T-helper 1 cell treated with Interleukin-12 subunit alpha and Interleukin-12 subunit beta and Interleukin-4 antibody, amounts not matched to agents 30 μg/mL and 1 μg/mL, for 36 hours (primary cell): ENCODE data around the gene MPHOSPH10.
"Not testable (repeated sequence)": the region's sequence is repeated elsewhere in the genome, so short reads cannot be mapped to it uniquely, and the experiment has no call there.

Experiments used
- H3K27ac Mint-ChIP-seq: one replicate; pipeline ENCODE4 v1.8.0; 2021; ENCODE audit warnings: mild to moderate bottlenecking, mixed read lengths
- H3K27me3 Mint-ChIP-seq: one replicate; pipeline ENCODE4 v1.8.0; 2021; ENCODE audit warnings: low read depth, mixed read lengths
- H3K36me3 Mint-ChIP-seq: one replicate; pipeline ENCODE4 v1.8.0; 2021; ENCODE audit warnings: low read depth, mixed read lengths
- H3K4me1 Mint-ChIP-seq: one replicate; pipeline ENCODE4 v1.8.0; 2021; ENCODE audit warnings: low read depth, mixed read lengths
- H3K4me3 Mint-ChIP-seq: one replicate; pipeline ENCODE4 v1.8.0; 2021; ENCODE audit warnings: mild to moderate bottlenecking, moderate library complexity, mixed read lengths
- H3K9me3 Mint-ChIP-seq: one replicate; pipeline ENCODE4 v1.8.0; 2021; ENCODE audit warnings: mixed read lengths

MPHOSPH10 gene

DNA sequence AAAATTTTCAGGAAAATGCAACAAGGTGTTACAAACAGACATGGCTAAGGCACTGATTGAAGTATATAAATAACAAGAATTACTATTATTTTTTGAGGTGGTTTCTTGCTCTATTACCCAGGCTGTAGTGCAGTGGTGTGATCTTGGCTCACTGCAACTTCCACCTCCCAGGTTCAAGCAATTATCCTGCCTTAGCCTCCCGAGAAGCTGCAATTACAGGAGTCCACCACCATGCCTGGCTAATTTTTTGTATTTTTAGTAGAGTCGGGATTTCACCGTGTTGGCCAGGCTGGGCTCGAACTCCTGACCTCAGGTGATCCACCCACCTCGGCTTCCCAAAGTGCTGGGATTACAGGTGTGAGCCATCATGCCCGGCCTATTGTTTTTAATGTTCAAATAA is 24.0 kb upstream of the MPHOSPH10 start:
- H3K27ac Mint-ChIP-seq, H3K27me3 Mint-ChIP-seq, H3K4me1 Mint-ChIP-seq: not testable (repeated sequence)

DNA sequence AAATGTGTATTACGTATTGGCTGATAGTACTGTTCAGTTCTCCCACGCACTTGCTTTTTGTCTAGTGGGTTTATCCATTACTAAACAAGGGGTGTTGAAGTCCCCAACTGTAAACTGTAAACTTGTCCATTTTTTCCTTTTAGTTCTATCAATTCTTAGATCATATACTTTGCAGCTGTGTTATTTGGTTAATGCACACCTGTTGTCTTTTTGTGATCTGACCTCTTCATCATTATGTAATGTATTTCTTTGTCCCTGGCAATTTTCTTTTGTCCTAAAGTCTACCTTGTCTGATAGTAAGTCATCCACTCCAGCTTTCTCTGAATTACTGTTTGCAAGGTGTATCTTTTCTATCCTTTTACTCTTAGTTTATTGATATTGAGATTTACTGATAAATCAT is 22.3 kb upstream of the MPHOSPH10 start:
- no peaks in the 10 kb centered on the region for H3K27me3 Mint-ChIP-seq
- H3K27ac Mint-ChIP-seq = no peak overlapping the region
- H3K36me3 Mint-ChIP-seq = peaks cover 9% of the 10 kb centered on the region
- no peak overlapping the region for H3K4me3 Mint-ChIP-seq
- peaks cover 6% of the 10 kb centered on the region for H3K4me1 Mint-ChIP-seq
- peaks cover 3% of the 10 kb centered on the region for H3K9me3 Mint-ChIP-seq

More for the DNA sequence above, 24.0 kb upstream of the MPHOSPH10 start:
- H3K4me3 Mint-ChIP-seq, H3K9me3 Mint-ChIP-seq, H3K36me3 Mint-ChIP-seq: not testable (repeated sequence)

DNA sequence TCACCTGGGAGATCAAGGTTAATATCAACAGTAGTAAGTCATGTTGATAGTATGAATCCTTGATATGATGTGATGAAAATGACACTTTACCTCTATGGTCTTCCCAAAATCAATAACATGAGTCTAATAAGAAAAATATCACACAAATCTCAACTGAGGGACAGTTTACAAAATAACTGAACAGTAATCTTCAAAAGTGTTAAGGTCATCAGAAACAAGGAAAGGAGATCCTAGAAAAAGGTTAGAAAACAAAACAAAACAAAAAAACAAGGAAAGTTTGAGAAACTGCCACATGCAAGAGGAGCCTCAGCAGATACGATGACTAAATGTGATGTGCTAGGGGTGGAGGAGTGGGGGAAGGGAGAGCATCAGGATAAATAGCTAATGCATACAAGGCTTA is 16.6 kb upstream of the MPHOSPH10 start:
- H3K27ac Mint-ChIP-seq = no peak overlapping the region

DNA sequence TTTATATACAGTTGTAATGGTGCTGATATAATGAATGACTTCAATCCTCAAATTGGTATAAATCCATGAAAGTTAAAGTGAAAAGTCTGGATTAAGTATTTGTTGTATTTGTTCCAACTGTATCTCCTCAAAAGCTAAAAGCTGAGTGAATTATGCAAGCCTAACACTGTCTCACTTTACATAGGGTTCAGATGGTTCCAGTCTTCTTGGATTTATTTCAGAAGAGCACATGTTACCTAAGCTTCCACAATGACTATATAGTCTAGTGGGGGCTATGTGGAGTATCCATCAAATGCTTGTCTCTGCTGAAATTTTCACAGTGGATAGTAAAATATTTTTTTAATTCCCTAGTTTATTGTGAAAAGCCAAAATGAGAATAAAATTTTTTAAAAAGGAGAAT is 13.4 kb upstream of the MPHOSPH10 start:
- H3K27me3 Mint-ChIP-seq = no peaks in the 10 kb centered on the region
- H3K4me1 Mint-ChIP-seq = peaks cover 2% of the 10 kb centered on the region
- H3K27ac Mint-ChIP-seq = no peak overlapping the region
- no peak overlapping the region for H3K4me3 Mint-ChIP-seq
- H3K9me3 Mint-ChIP-seq = no peaks in the 10 kb centered on the region
- peaks cover 22% of the 10 kb centered on the region for H3K36me3 Mint-ChIP-seq

More for the DNA sequence above, 16.6 kb upstream of the MPHOSPH10 start:
- Mint-ChIP-seq H3K4me1 (peaks cover 6% of the 10 kb centered on the region), H3K9me3 (no peaks in the 10 kb centered on the region), H3K27me3 (no peaks in the 10 kb centered on the region), H3K4me3 (no peak overlapping the region), H3K36me3 (peaks cover 23% of the 10 kb centered on the region)

DNA sequence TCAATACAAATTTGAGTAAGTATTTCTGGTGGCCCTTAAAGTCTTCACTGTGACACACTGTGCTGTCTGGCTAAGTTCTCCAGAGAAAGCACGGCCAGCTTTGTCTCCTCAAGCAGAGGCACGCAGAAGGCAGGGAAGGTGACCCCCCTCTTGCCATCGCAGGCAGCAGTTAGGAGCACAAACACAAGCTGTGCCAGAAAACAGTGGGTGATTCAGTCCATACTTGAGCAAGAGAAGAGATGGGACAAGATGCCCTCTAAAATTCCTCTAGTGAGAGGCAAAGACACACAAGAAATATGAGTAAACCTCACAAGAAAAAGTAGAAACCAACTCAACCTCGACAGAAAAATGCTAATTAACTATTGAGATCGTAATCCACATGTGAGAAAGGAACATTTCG is 10.2 kb upstream of the MPHOSPH10 start:
- Mint-ChIP-seq H3K9me3 (no peaks in the 10 kb centered on the region), H3K27ac (no peak overlapping the region), H3K36me3 (peaks cover 21% of the 10 kb centered on the region), H3K4me3 (no peak overlapping the region), H3K27me3 (no peaks in the 10 kb centered on the region), H3K4me1 (no peaks in the 10 kb centered on the region)

DNA sequence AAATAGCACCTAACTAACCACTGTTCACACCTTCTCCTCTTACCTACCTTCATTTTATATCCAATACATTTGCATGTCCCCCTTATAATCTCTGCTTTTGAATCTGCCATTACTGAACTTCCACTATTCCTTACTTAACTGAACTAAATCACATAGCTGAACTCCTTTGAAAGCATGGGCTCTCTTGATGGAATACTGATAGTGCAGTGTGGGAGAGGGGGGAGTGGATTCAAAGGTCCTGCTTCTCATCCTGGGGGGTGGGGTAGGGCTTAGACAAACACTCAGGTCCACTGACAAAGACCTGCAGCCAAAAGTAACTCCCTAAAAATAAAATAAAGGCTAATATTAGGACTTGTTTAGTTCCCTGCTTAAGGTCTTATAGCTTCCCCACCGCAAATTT is 9.0 kb upstream of the MPHOSPH10 start:
- H3K27ac Mint-ChIP-seq = no peak overlapping the region
- H3K4me3 Mint-ChIP-seq = no peak overlapping the region
- H3K9me3 Mint-ChIP-seq = no peaks in the 10 kb centered on the region
- H3K27me3 Mint-ChIP-seq = no peaks in the 10 kb centered on the region
- H3K4me1 Mint-ChIP-seq = no peaks in the 10 kb centered on the region
- peaks cover 21% of the 10 kb centered on the region for H3K36me3 Mint-ChIP-seq

DNA sequence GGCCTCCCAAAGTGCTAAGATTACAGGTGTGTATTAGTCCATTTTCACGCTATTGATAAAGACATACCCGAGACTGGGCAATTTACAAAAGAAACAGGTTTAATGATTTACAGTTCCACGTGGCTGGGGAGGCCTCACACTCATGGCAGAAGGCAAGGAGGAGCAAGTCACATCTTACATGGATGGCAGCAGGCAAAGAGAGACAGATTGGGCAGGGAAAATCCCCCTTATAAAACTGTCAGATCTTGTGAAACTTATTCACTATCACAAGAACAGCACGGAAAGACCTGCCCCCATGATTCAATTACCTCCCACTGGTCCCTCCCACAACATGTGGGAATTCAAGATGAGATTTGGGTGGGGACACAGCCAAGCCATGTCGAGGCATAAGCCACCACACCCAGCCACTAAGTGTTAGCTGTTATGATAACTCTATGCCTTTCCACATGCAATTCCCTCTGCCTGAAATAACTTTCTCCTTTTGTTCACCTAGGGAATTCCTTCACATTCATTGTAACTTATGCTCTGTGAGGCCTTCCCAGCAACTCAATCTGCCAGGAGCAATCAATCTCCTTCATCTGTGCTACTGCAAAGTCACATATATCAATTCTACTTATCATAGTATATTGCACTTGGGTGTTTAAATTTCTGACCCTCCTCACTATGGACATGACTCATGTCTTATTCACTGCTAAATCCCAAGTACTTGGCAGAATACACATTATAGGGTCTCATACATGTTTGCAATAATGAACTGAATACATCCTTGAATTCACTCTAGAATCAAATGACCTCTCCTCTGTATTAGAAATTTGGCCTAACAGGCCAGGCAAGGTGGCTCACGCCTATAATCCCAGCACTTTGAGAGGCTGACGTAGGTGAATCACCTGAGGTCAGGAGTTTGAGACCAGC is 7.8 kb upstream of the MPHOSPH10 start:
- H3K4me1 Mint-ChIP-seq = no peaks in the 10 kb centered on the region
- H3K27me3 Mint-ChIP-seq = no peaks in the 10 kb centered on the region
- H3K36me3 Mint-ChIP-seq = peaks cover 21% of the 10 kb centered on the region
- H3K4me3 Mint-ChIP-seq = no peak overlapping the region
- H3K27ac Mint-ChIP-seq = no peak overlapping the region
- H3K9me3 Mint-ChIP-seq = no peaks in the 10 kb centered on the region

DNA sequence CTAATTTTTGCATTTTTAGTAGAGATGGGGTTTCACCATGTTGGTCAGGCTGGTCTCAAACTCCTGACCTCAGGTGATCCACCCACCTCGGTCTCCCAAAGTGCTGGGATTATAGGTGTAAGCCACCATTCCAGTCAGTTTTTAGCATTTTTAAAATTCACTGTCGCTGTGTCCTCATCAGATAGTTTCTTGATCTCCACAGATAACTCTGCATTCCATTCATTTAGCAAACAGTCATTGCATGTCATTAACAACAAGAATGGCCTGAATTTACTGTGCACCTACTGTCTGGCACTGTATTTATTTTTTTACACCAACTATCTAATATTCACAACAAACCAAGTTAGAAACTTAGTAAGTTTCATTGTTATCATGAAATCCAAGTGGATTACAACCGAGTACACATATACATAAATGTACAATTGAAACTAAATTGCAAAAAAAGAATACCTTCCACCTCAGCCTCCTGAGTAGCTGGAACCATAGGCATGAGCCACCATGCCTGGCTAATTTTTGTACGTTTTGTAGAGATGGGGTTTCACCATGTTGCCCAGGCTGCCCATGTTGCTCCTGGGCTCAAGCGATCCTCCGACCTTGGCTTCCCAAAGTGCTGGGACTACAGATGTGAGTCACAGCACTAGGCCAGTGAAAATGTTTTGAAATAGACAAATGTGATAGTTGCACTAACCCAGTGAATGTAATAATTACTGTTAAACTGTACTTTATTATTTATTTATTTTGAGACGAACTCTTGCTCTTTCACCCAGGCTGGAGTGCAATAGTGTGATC is 4.7 kb upstream of the MPHOSPH10 start:
- Mint-ChIP-seq H3K9me3 (no peaks in the 10 kb centered on the region), H3K27me3 (no peaks in the 10 kb centered on the region), H3K27ac (no peak overlapping the region)

DNA sequence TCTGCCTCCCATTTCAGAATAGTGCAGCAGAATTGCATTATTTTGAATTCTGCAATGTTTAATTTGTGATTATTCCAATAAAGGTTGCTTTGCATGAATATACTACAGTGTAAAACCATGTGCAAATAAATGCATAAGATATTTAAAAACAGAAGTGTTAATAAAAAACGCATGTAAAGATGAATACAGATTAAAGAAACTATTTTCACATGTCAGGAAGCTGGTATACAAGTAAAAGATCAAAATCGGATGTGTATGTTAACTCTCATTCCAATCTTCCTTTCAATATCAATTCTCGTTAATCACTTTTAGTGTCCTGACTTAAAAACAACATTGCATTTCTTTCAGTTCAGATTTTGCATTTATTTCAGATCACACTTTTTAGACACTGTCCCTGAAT is 3.5 kb upstream of the MPHOSPH10 start:
- H3K4me3 Mint-ChIP-seq = no peak overlapping the region
- H3K27me3 Mint-ChIP-seq = no peaks in the 10 kb centered on the region
- H3K36me3 Mint-ChIP-seq = peaks cover 11% of the 10 kb centered on the region
- no peaks in the 10 kb centered on the region for H3K9me3 Mint-ChIP-seq
- peaks cover 9% of the 10 kb centered on the region for H3K4me1 Mint-ChIP-seq
- no peak overlapping the region for H3K27ac Mint-ChIP-seq

More for the DNA sequence above, 4.7 kb upstream of the MPHOSPH10 start:
- Mint-ChIP-seq H3K4me3 (no peak overlapping the region), H3K4me1 (peaks cover 9% of the 10 kb centered on the region), H3K36me3 (peaks cover 12% of the 10 kb centered on the region)

DNA sequence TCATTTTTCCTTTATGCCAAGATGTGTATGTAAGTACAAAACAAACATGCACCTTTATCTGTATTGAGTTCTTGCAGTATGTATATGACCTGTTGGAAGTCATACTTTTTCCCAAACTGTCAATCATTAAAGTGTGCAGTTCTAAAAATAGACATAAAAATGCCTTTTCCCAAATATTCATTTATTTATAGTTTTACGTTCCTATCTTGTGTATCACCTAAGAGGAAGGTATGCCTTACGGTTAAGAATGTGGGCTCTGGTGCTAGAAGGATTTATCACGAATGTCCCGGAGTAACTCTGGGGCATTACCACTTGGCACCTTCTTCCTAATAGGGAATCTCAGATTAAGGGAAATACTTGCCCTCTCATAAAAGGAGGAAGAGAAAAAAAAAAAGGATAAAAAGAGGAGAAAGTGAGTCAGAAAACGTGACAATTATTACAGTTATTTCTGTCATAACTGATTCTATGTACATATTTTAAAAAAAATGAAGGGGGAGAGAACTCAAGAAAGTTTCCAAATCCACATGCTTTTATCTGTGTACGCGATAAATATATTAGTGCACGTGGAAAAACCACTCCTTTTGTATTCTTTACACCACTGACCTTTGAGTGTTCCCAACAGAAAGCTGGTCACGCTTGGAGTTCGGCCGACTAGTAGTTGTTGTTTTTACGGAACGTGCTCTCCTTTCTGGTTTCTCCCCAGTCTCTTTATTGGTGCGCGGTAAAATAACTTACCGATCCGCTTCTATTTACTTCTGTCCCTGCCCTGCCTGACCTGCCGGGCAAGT is 1.1 kb upstream of the MPHOSPH10 start:
- Mint-ChIP-seq H3K9me3 (no peaks in the 10 kb centered on the region), H3K4me3 (no peak overlapping the region), H3K27me3 (no peaks in the 10 kb centered on the region), H3K36me3 (peaks cover 4% of the 10 kb centered on the region), H3K27ac (no peak overlapping the region), H3K4me1 (peaks cover 9% of the 10 kb centered on the region)

DNA sequence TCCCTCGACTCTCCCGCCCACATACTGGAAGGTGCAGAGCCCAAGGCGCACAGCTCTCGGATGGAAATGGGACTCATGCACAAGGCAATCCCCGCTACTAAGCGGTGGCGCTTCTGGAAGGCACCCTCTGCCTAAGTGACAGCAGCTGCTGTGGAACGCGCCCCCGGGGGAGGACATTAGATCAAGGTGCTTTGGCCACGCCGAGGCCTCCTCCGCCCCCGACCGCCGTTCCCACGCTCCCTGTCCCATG is 607 bp upstream of the MPHOSPH10 start:
- H3K36me3 Mint-ChIP-seq = peaks cover 7% of the 10 kb centered on the region
- H3K9me3 Mint-ChIP-seq = no peaks in the 10 kb centered on the region
- no peak overlapping the region for H3K27ac Mint-ChIP-seq
- H3K27me3 Mint-ChIP-seq = no peaks in the 10 kb centered on the region
- H3K4me3 Mint-ChIP-seq = no peak overlapping the region
- H3K4me1 Mint-ChIP-seq = peaks cover 9% of the 10 kb centered on the region

DNA sequence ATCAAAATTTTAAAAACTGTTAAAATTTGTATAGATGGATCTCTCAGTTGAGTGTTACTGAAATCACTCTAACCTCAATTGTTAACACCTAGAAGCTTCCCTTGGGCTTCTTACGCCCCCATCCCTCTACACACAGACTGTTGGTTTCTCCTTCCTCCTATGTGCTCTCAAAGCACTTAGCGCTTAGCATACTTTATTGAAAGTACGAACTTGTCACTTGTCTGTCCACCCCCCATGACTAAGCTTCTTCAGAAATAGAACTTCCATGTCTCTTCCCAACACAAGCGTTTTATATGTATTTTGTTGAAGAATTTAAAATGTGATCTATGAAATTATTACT is 441 bp downstream of the MPHOSPH10 start:
- Mint-ChIP-seq H3K4me3 (no peak overlapping the region), H3K36me3 (peaks cover 5% of the 10 kb centered on the region), H3K27me3 (no peaks in the 10 kb centered on the region), H3K4me1 (peaks cover 9% of the 10 kb centered on the region), H3K9me3 (no peaks in the 10 kb centered on the region), H3K27ac (no peak overlapping the region)

DNA sequence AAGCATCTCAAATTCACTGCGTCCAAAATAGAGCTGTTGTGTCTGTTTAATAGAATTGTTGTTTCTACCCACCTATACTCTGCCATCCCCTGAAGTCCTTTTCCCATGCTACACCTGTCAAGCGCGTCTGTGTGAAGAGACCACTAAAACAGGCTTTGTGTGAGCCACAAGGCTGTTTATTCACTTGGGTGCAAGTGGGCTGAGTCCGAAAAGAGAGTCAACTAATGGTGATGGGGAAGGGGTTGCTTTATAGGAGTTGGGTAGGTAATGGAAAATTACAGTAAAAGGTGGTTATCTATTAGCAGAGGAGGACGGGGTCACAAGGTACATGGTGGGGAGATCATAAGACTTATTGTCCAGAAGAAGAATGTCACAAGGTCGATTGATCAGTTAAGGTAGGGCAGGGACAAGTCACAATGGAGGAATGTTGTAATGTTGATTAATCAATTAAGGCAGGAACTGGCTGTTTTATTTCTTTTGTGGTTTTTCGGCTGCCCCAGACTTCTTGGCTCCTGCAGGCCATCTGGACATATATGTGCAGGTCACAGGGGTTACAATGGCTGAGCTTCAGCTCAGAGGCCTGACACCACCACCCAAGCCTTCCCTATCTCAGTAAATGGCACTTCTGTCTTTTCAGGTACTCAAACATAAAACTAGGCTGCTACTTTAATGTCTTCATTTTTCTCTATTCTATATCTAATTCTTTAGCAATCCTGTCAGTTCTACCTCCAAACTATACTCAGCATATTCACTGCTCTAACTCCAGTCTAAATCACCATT is 1.1 kb downstream of the MPHOSPH10 start:
- H3K4me1 Mint-ChIP-seq, H3K27me3 Mint-ChIP-seq, H3K9me3 Mint-ChIP-seq, H3K36me3 Mint-ChIP-seq, H3K4me3 Mint-ChIP-seq, H3K27ac Mint-ChIP-seq: not testable (repeated sequence)

DNA sequence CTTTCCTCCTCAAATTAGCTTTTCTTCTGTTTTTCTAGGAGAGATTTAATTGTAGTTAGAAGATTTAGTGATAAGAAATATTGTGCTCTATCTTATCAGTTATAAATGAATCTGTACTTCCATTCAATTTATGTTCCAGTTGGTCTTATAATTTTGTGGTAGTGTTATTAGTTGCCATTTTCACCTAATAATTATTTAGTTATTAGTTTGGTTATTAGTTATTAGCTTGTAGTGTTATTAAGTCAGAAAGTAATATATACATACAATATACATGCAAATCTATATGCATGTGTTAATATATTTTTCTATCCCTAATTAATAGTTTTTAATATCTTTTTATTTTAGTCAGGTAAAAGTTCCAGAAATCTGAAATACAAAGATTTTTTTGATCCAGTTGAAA is 3.2 kb downstream of the MPHOSPH10 start:
- Mint-ChIP-seq H3K4me1 (peaks cover 5% of the 10 kb centered on the region), H3K4me3 (no peak overlapping the region), H3K27me3 (no peaks in the 10 kb centered on the region), H3K9me3 (no peaks in the 10 kb centered on the region), H3K36me3 (peaks cover 16% of the 10 kb centered on the region), H3K27ac (no peak overlapping the region)
